ENCODE data around the gene REEP5.

GRCh38 chr5:112967520-112968083, 45.6 kb upstream of the REEP5 start:
- TF ChIP-seq POLR2A (IDR thresholded peaks at IDR 0.05) (no peak), CTCF (IDR thresholded peaks at IDR 0.05) (no peak), POLR2AphosphoS5 (IDR thresholded peaks at IDR 0.05) (no peak)
